VCaP (cell line): ENCODE measurements around the gene KCNH4.

Experiments used
- H3K27ac ChIP-seq: fragments of 450-650 bp; 2 replicates; pipeline ENCODE4 v1.5.1; 2017
- TF ChIP-seq, protein P1 (sequence below): fragments of 450-650 bp; conservative IDR thresholded peaks from 2 replicates; pipeline ENCODE4 v1.5.1; 2017; ENCODE audit warnings: mild to moderate bottlenecking, moderate library complexity

Gene KCNH4

DNA sequence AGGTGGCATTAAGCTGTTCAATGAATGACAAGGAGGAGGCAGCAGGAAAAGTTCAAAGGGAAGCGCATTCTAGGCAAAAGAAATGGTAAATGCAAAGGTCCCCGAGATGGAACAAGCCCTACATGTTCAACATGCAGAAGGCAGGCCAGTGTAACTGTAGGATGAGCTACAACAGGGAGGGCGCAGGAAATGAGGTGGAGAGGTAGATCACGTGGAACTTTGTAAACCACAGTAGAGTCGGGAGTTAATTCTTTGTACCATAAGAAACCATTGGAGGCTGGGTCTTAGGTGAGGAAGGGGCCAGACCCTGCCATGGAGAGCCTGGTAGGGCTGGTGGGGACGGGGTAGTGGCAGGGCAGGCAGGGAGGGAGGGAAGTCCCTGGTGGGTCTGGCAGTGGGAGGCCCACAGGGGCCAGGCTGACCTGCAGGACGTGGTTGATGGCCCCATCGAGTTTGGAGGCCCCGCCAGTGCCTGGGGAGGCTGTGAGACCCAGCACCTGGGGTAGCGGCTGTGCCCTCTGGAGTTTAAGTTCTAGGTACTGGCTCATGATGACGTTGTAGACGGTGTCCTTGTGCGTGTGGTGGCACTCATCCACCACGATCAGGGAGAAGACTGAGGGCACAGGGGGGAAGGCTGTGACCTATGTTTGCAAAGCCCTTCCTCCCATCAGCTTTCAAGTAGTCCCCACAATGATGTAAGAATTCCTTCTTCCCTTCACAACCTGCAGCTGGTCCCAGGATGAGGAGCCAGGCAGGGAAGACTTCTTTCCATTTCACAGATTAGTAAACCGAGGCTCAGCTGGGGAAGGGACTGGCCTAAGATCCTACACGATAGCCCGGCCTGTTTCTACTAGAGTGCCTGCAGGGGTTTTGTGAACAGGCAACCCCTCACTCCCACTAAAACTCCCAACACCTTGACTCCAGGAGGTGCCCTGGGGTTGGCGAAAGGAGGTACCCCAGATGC lies 70.4 kb downstream of the KCNH4 start:
- H3K27ac ChIP-seq: no peak overlapping the region

DNA sequence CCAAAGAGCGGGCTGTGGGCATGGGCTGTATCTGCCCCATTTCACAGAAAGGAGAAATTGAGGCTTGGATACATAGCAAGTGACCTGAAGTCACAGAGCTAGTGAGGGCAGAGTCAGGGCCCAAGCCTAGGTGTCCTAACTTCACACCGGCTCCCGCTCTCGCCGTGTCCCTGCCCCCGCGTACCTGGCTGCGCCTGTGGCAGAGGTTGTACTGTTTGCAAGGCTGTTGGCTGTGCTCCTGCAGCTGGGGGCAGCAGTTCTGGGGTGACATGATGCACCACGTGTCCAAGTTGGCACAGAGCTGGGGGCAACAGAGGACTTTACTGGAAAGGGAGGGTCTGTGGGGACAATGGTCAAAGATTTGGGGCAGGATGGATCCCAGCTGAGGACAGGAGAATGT lies 71.9 kb downstream of the KCNH4 start:
- TF ChIP-seq, protein P1, sequence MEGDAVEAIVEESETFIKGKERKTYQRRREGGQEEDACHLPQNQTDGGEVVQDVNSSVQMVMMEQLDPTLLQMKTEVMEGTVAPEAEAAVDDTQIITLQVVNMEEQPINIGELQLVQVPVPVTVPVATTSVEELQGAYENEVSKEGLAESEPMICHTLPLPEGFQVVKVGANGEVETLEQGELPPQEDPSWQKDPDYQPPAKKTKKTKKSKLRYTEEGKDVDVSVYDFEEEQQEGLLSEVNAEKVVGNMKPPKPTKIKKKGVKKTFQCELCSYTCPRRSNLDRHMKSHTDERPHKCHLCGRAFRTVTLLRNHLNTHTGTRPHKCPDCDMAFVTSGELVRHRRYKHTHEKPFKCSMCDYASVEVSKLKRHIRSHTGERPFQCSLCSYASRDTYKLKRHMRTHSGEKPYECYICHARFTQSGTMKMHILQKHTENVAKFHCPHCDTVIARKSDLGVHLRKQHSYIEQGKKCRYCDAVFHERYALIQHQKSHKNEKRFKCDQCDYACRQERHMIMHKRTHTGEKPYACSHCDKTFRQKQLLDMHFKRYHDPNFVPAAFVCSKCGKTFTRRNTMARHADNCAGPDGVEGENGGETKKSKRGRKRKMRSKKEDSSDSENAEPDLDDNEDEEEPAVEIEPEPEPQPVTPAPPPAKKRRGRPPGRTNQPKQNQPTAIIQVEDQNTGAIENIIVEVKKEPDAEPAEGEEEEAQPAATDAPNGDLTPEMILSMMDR: no peak
- H3K27ac ChIP-seq: no peak overlapping the region

More for the DNA sequence above, 70.4 kb downstream of the KCNH4 start:
- TF ChIP-seq, protein P1: no peak

- no peak overlapping the region for H3K27ac ChIP-seq
- TF ChIP-seq, protein P1: no peak
These were observed 73.1 kb downstream of the KCNH4 start for GRCh38 chr17:42107597-42108576.

DNA sequence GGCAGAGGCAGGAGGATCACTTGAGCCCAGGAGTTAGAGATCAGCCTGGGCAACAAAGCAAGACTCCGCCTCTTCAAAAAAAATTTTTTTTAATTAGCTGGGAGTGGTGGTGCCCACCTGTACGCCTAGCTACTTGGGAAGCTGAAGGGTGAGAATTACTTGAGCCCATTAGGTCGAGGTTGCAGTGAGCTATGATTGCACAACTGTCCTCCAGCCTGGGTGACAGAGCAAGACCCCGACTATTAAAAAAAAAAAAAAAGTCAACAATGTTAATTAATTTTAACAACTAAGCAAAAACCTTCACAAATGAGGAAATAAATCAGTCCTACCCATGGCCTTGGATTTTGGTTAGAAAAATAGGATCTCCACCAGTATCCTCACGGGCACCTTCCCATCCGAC lies 73.8 kb downstream of the KCNH4 start:
- no peak overlapping the region for H3K27ac ChIP-seq
- TF ChIP-seq, protein P1: no peak
